Breast epithelium (tissue), 4 donors: Measurements from ENCODE around the gene DEK. TPM values are rescaled to one million over a fixed set of nuclear protein-coding genes. Genes with fewer than 3 reads are reported as not detected.
A peak's percentile ranks its signal among the peaks of the same experiment; 100 is the strongest.

ENCODE experiments used
- DNase-seq, 2 donors: peaks; one replicate each; pipeline ENCODE4 v3.0.0-alpha.2; 2019; ENCODE audit warnings: low spot score in 2 of 2
- H3K27ac ChIP-seq, 2 donors: fragments of 200-600 bp; sonication (generic) in 1 of 2; one replicate each; pipeline ENCODE4 v1.5.1; 2016 to 2019; ENCODE audit warnings: mild to moderate bottlenecking in 1 of 2
- H3K27me3 ChIP-seq, 2 donors: fragments of 200-600 bp; sonication (generic) in 1 of 2; one replicate each; pipeline versions ENCODE4 v1.5.1 to v1.6.0; 2017 to 2019; ENCODE audit warnings: control low read depth in 1 of 2, mild to moderate bottlenecking in 1 of 2
- H3K36me3 ChIP-seq: fragments of 200-600 bp; one replicate; pipeline ENCODE4 v1.5.1; 2019
- H3K4me1 ChIP-seq, 2 donors: fragments of 200-600 bp; sonication (generic); one replicate each; pipeline ENCODE4 v1.5.1; 2016 to 2019; ENCODE audit warnings: control low read depth in 1 of 2
- H3K4me3 ChIP-seq, 3 donors: fragments of 200-600 bp; sonication (generic); 1 replicate in 2 of 3; 2 replicates in 1 of 3; pipeline ENCODE4 v1.5.1; 2016 to 2019; ENCODE audit warnings: mild to moderate bottlenecking in 3 of 3, moderate library complexity in 2 of 3
- H3K9me3 ChIP-seq, 2 donors: fragments of 200-600 bp; sonication (generic) in 1 of 2; one replicate each; pipeline ENCODE4 v1.5.1; 2016 to 2019; ENCODE audit warnings: control low read depth in 1 of 2
- POLR2A ChIP-seq: fragments of 450-650 bp; IDR thresholded peaks from one replicate; pipeline ENCODE4 v1.6.1; 2016; ENCODE audit warnings: antibody characterized with exemption, mild to moderate bottlenecking, moderate library complexity
- POLR2AphosphoS5 ChIP-seq, 3 donors: sonication (generic); formaldehyde crosslinking; IDR thresholded peaks; one replicate each; pipeline ENCODE4 v1.6.1; 2017; ENCODE audit warnings: antibody characterized with exemption in 3 of 3
- intact Hi-C: fragments of 100-400 bp; cut with DNase I; formaldehyde crosslinking; loops from one replicate; pipeline ENCODE4 v1.15.1; 2023; ENCODE audit warnings: low total_unique reads
- total RNA-seq, 3 donors: library from RNA; depleted of rRNA; stranded (reverse); fragments of >200 nt; gene quantifications; one replicate each; pipeline ENCODE4 v1.1.0, GENCODE V29; 2016
- TF ChIP-seq, protein P1 (sequence below), 3 donors: fragments of 450-650 bp; IDR thresholded peaks; one replicate each; pipeline ENCODE4 v1.5.1; 2016 to 2017; ENCODE audit warnings: antibody characterized with exemption in 3 of 3, mild to moderate bottlenecking in 3 of 3, moderate library complexity in 3 of 3

Gene DEK
- total RNA-seq, 3 donors from 2014 or later, result 107 to 162 (median 125) TPM

DNA sequence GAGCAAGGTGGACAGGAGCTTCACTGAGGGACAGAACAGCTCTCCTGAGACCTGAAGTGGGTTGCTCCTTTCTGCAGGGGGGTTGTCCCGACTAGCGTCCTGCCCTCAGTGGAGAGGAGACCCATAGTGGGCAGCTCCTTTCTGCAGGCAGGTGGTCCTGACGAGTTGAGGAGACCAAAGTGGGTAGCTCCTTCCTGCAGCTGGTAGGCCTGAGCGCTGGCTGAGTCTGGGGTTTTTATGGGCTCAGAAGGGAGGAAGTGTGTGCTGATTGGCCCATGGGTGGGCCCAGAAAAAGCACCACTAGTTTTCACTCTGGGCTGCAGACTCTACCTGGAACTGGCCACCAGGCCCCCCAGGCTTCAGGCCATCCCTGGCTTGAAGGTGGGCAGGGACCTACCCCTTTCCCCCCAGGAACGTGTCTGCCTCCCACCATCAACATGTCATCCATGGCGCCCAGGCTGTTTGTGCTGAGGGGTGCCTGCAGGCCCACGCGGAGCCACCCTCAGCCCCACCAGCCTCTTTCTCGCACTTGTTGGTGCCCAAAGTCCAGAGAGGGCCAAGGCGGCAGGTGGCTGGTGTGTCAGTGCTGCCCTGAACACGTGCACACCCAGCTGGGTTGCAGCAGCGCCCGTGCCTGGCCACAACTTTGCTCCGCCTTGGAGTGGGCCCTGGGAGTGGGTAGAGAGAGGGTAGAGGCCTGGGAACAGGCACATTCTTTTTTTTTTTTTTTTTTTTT, 1.6 kb upstream of the DEK start:
- Histone ChIP-seq H3K9me3 (peaks cover 0 to 6% of the 10 kb centered on the region in 2 donors), H3K27ac (peak overlapping the region in 1 of 2 donors; percentile 99), H3K4me3 (no peak overlapping the region), H3K27me3 (no peaks in the 10 kb centered on the region), H3K36me3 (no peaks in the 10 kb centered on the region), H3K4me1 (no peaks in the 10 kb centered on the region)
- intact Hi-C loops, result no loop called here
- no peak for DNase-seq
- no peak for TF ChIP-seq POLR2A
- TF ChIP-seq, protein P1, sequence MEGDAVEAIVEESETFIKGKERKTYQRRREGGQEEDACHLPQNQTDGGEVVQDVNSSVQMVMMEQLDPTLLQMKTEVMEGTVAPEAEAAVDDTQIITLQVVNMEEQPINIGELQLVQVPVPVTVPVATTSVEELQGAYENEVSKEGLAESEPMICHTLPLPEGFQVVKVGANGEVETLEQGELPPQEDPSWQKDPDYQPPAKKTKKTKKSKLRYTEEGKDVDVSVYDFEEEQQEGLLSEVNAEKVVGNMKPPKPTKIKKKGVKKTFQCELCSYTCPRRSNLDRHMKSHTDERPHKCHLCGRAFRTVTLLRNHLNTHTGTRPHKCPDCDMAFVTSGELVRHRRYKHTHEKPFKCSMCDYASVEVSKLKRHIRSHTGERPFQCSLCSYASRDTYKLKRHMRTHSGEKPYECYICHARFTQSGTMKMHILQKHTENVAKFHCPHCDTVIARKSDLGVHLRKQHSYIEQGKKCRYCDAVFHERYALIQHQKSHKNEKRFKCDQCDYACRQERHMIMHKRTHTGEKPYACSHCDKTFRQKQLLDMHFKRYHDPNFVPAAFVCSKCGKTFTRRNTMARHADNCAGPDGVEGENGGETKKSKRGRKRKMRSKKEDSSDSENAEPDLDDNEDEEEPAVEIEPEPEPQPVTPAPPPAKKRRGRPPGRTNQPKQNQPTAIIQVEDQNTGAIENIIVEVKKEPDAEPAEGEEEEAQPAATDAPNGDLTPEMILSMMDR (IDR thresholded peaks at IDR 0.05), result no peak
- TF ChIP-seq POLR2AphosphoS5 (IDR thresholded peaks at IDR 0.05), result no peak

DNA sequence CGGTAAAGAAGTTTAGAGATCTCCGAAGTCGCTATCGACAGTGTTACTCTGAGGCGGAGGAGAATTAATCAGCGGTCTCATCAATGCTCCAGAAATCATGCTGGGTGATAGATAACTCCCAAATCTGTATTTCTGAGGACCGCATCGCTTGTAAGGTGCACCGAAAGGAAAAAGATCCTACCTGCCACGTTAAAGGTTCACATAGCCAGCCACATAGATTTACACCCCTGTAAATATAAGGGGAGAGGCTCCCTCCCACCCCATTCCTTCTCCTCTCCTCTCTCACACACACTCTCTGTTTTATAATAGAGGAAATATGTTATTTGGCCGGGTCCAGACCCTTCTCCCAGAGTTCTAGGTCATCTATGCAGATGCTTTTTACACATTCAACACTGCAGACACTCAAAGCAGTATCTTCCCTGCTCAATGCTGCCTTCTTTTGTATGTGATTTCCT, 620 bp upstream of the DEK start:
- peaks cover 0 to 6% of the 10 kb centered on the region in 2 donors for H3K9me3 ChIP-seq
- peak overlapping the region; percentile 65 to 98 (median 89) for H3K4me3 ChIP-seq
- H3K4me1 ChIP-seq, result peaks cover 0 to 4% of the 10 kb centered on the region in 2 donors
- DNase-seq, result no peak
- H3K27ac ChIP-seq, result peak overlapping the region; percentile 99
- no peaks in the 10 kb centered on the region for H3K36me3 ChIP-seq
- intact Hi-C loops, result no loop called here
- TF ChIP-seq POLR2AphosphoS5 (IDR thresholded peaks at IDR 0.05) (no peak), POLR2A (no peak)
- TF ChIP-seq, protein P1 (IDR thresholded peaks at IDR 0.05), result no peak
- no peaks in the 10 kb centered on the region for H3K27me3 ChIP-seq

DNA sequence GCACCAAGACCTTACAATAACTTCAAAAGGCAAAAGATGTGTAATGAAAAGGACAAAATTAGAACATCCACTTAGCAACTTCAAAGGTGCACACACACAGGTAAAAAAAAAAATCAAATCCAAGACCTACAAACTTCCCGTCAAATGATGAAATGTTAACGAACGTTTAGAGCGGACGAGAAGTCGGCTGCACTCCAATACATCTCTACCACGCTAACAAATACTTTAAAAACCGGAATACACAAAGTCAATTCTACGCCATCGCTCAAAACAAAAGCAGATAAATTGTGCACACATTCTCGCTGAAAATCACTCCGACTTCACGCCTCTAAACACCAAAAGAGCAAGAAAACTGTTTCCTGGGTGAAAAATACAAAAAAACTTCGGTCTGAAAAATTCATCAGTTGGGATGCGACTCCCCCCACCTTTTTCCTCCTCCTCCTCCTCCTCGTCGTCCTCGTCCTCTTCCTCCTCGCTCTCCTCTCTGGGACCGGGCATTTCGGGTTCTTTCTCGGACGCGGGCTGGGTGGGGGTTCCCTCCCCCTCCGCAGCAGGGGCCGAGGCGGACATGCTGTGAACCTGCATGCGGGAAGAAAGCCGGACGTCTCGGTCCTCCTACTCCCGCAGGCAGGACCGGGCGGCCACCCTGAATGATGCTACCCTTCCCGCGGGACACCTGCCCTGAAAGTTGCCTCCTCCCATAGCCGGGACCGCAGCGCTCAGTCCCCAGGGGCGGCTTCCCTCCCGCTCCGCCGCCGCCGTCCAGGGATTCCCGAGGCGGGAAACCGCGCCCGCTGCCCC, 712 bp downstream of the DEK start:
- Histone ChIP-seq H3K4me3 (peak overlapping the region; percentile 65 to 98 (median 89)), H3K4me1 (peaks cover 0 to 5% of the 10 kb centered on the region in 2 donors), H3K27ac (peak overlapping the region; percentile 99), H3K27me3 (no peaks in the 10 kb centered on the region), H3K36me3 (no peaks in the 10 kb centered on the region), H3K9me3 (peaks cover 0 to 6% of the 10 kb centered on the region in 2 donors)
- TF ChIP-seq, protein P1 (IDR thresholded peaks at IDR 0.05), result no peak
- TF ChIP-seq POLR2A (no peak), POLR2AphosphoS5 (IDR thresholded peaks at IDR 0.05) (no peak)
- no peak for DNase-seq
- intact Hi-C loops, result no loop called here

DNA sequence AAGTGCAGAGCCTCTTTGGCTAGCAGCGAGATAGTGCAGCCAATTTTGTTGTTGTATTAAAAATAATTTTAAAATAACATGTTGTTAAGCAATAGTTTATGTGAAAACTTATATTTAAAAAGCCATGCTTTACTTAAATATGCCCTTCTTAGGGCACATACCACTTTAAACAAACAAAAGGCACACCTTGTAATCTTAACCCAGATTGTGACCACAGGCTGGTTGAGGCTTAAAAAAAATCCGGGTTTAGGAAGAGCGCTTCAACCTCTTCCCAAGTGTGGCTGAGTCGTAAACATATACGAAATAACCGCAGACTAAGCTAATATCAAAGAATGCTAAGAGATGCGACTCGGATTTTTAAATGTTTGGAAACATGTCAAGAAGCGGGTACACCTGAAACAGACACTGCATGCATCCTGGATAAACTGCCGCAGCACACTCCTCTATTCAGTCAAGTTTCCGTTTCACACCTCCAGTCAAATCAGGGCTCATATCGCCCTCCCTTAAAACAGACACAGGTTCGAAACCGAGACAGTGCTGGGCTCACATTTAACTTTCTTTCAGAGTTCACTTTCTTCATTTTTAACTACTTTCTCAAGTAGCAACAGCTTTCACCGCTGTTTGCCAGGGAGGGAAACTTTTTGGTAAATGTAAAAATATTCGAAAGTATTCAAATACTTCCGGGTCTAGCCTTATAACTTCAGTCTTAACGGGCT, 1.5 kb downstream of the DEK start:
- H3K4me3 ChIP-seq, result peak overlapping the region; percentile 65 to 98 (median 89)
- peak overlapping the region in 1 of 2 donors; percentile 99 for H3K27ac ChIP-seq
- peaks cover 3% of the 10 kb centered on the region for H3K36me3 ChIP-seq
- intact Hi-C loops, result no loop called here
- no peak for DNase-seq
- TF ChIP-seq, protein P1 (IDR thresholded peaks at IDR 0.05), result no peak
- no peak for TF ChIP-seq POLR2A
- TF ChIP-seq POLR2AphosphoS5 (IDR thresholded peaks at IDR 0.05), result no peak
- H3K27me3 ChIP-seq, result no peaks in the 10 kb centered on the region
- H3K9me3 ChIP-seq, result peaks cover 0 to 6% of the 10 kb centered on the region in 2 donors
- peaks cover 0 to 5% of the 10 kb centered on the region in 2 donors for H3K4me1 ChIP-seq
